Effector memory CD4-positive, alpha-beta T cell (primary cell): ENCODE data around the gene GAS6.

Experiments
- DNase-seq, 3 donors: peaks; one replicate each; pipeline ENCODE4 v3.0.0-alpha.2; 2020
- H3K27ac ChIP-seq: 2 replicates; pipeline ENCODE4 v1.7.0; 2013; ENCODE audit warnings: mild to moderate bottlenecking, low read length, moderate library complexity; ENCODE audit not compliant: insufficient read depth, poor library complexity, severe bottlenecking
- H3K27me3 ChIP-seq: replicated peaks from 2 replicates; pipeline ENCODE4 v1.7.0; 2013; ENCODE audit warnings: mild to moderate bottlenecking, low read length; ENCODE audit not compliant: insufficient read depth, control insufficient read depth, poor library complexity, severe bottlenecking
- H3K36me3 ChIP-seq: 2 replicates; pipeline ENCODE4 v1.7.0; 2013; ENCODE audit warnings: mild to moderate bottlenecking, low read length, moderate library complexity; ENCODE audit not compliant: control insufficient read depth, insufficient read depth
- H3K4me1 ChIP-seq: 2 replicates; pipeline ENCODE4 v1.7.0; 2013; ENCODE audit warnings: low read length, mild to moderate bottlenecking; ENCODE audit not compliant: control insufficient read depth, insufficient read depth, poor library complexity, severe bottlenecking
- H3K4me3 ChIP-seq: 2 replicates; pipeline ENCODE4 v1.7.0; 2013; ENCODE audit warnings: low read length, low read depth, mild to moderate bottlenecking; ENCODE audit not compliant: insufficient read depth, poor library complexity, severe bottlenecking
- H3K9me3 ChIP-seq: 2 replicates; pipeline ENCODE4 v1.7.0; 2013; ENCODE audit warnings: mild to moderate bottlenecking, low read length, moderate library complexity; ENCODE audit not compliant: control insufficient read depth

The GAS6 gene

GRCh38 chr13:113853518-113854237 is 10.2 kb downstream of the GAS6 start:
- no peak for DNase-seq
- Histone ChIP-seq H3K36me3 (no peaks in the 10 kb centered on the region), H3K4me3 (no peak overlapping the region), H3K27me3 (no peaks in the 10 kb centered on the region), H3K9me3 (no peaks in the 10 kb centered on the region), H3K4me1 (peaks cover 11% of the 10 kb centered on the region), H3K27ac (no peak overlapping the region)

- Histone ChIP-seq H3K9me3 (no peaks in the 10 kb centered on the region), H3K4me1 (peaks cover 11% of the 10 kb centered on the region), H3K36me3 (no peaks in the 10 kb centered on the region), H3K4me3 (no peak overlapping the region), H3K27me3 (no peaks in the 10 kb centered on the region), H3K27ac (no peak overlapping the region)
- DNase-seq = no peak
Measured at GRCh38 chr13:113852536-113853517, 11.0 kb downstream of the GAS6 start.

- H3K9me3 ChIP-seq = no peaks in the 10 kb centered on the region
- no peak overlapping the region for H3K27ac ChIP-seq
- no peaks in the 10 kb centered on the region for H3K36me3 ChIP-seq
- DNase-seq = no peak
- no peaks in the 10 kb centered on the region for H3K27me3 ChIP-seq
- H3K4me3 ChIP-seq = no peak overlapping the region
- peaks cover 12% of the 10 kb centered on the region for H3K4me1 ChIP-seq
Measured at GRCh38 chr13:113851826-113852535, 11.9 kb downstream of the GAS6 start.

GRCh38 chr13:113851480-113851803 is 12.4 kb downstream of the GAS6 start:
- Histone ChIP-seq H3K36me3 (no peaks in the 10 kb centered on the region), H3K27me3 (no peaks in the 10 kb centered on the region), H3K4me3 (no peak overlapping the region), H3K27ac (no peak overlapping the region), H3K9me3 (no peaks in the 10 kb centered on the region), H3K4me1 (peaks cover 16% of the 10 kb centered on the region)
- no peak for DNase-seq

- no peaks in the 10 kb centered on the region for H3K27me3 ChIP-seq
- no peaks in the 10 kb centered on the region for H3K36me3 ChIP-seq
- H3K27ac ChIP-seq = no peak overlapping the region
- peaks cover 21% of the 10 kb centered on the region for H3K4me1 ChIP-seq
- no peaks in the 10 kb centered on the region for H3K9me3 ChIP-seq
- H3K4me3 ChIP-seq = no peak overlapping the region
- DNase-seq = no peak
Measured at GRCh38 chr13:113850722-113851479, 13.0 kb downstream of the GAS6 start.

- no peak overlapping the region for H3K27ac ChIP-seq
- DNase-seq = no peak
- no peaks in the 10 kb centered on the region for H3K36me3 ChIP-seq
- peaks cover 27% of the 10 kb centered on the region for H3K4me1 ChIP-seq
- no peak overlapping the region for H3K4me3 ChIP-seq
- H3K27me3 ChIP-seq = no peaks in the 10 kb centered on the region
- H3K9me3 ChIP-seq = no peaks in the 10 kb centered on the region
Measured at GRCh38 chr13:113849981-113850721, 13.7 kb downstream of the GAS6 start.

- no peak for DNase-seq
- Histone ChIP-seq H3K4me1 (peaks cover 27% of the 10 kb centered on the region), H3K27ac (no peak overlapping the region), H3K4me3 (no peak overlapping the region), H3K36me3 (no peaks in the 10 kb centered on the region), H3K9me3 (no peaks in the 10 kb centered on the region), H3K27me3 (no peaks in the 10 kb centered on the region)
Measured at GRCh38 chr13:113849546-113849945, 14.3 kb downstream of the GAS6 start.

GRCh38 chr13:113848431-113849260 is 15.2 kb downstream of the GAS6 start:
- Histone ChIP-seq H3K27me3 (no peaks in the 10 kb centered on the region), H3K27ac (no peak overlapping the region), H3K4me3 (no peak overlapping the region), H3K9me3 (no peaks in the 10 kb centered on the region), H3K36me3 (no peaks in the 10 kb centered on the region), H3K4me1 (peaks cover 22% of the 10 kb centered on the region)
- no peak for DNase-seq
